Stimulated activated CD8-positive, alpha-beta memory T cell treated with anti-CD3 and anti-CD28 coated beads, Interleukin-7, amount 100 ng/mL, for 24 hours (primary cell): Measurements from ENCODE around the gene MRPL38.
A peak's percentile ranks its signal among the peaks of the same experiment; 100 is the strongest.
"Not testable (repeated sequence)": the region's sequence is repeated elsewhere in the genome, so short reads cannot be mapped to it uniquely, and the experiment has no call there.

Source experiments
- DNase-seq: peaks from one replicate; pipeline ENCODE4 v3.0.0-alpha.2; 2020; ENCODE audit warnings: low read depth

MRPL38 gene

DNA sequence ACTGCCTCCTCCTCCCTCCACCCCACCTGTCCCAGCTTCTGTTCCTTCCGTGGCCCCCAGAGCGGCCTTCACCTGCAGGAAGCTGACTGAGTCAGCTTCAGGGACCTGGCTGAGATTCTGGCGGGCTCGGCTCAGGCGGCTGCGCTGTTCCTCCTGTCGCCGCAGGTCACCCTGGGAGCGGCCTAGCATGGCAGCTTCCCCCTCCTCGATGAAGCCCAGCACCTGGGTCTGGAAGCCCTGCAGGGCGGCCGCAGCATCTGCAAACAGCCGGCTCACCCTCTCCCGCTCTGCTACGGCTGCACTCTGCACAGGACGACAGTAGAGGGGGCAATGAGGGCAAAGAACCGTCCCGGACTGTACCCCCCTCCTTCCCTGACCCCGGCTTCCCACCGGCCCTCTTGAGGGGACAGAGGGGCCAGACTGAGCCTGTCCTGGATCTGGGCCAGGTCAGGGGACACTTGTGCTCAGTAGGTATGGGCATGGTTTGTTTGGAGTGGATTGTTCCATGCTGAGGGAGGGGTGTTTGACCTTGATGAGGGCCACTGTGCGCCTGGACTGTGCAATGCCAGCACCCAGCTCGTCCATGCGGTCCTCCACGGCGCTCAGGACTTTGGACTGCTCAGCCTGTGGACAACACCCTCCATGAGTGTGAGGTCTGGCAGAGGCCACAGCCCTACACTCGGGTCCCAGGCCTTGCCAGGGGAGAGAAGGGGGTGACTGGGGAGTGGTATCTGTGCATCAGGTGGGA lies 28.3 kb downstream of the MRPL38 start:
- DNase-seq = no peak

DNA sequence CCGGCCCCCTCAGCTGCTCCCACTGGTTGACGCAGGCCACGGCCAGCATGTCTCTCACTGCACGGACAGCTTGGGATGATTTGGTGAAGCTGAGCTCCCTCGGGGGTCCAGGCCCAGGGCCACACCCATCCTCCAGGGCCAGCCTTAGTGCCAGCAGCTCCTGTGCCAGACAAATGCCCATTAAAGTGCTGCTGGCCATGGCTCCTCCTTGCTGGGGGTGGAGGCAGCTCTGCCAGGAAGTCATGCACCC lies 28.8 kb downstream of the MRPL38 start:
- DNase-seq = no peak

DNA sequence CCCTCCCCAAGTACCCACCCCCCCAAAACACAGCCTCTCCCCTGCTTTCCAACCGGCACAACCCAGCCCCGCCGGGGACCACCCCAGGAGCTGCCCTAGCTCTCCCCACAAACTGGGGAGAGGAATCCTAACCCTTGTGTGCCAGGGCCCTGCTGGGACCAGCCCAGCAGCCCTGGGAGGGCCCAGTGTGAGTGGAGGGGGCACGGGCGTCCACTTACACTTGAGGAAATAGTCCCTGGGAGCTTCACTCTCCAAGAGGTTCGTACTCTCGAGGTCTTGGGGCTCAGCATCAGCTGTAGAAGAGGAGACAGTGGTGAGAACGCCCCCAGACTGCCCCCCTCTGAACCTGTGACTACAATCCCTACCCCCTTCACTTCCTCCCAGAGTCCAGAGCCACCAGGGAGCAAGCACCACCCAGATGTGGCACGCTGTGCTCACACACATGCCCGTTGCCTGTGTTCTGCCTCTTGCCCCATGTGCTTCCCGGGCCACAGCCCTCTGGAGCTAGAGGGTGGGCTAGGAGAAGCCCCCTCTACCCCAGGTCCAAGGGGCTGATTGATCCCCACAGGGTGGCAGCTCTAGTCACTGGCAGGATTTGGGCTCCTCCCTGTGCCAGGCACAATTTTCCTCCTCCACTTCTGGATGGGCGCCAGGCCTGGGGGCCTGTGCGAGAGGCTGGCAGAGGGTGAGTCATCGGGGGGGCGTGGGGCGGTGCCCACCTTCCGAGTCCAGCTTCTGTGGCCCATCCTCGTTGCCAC lies 29.3 kb downstream of the MRPL38 start:
- DNase-seq = no peak

DNA sequence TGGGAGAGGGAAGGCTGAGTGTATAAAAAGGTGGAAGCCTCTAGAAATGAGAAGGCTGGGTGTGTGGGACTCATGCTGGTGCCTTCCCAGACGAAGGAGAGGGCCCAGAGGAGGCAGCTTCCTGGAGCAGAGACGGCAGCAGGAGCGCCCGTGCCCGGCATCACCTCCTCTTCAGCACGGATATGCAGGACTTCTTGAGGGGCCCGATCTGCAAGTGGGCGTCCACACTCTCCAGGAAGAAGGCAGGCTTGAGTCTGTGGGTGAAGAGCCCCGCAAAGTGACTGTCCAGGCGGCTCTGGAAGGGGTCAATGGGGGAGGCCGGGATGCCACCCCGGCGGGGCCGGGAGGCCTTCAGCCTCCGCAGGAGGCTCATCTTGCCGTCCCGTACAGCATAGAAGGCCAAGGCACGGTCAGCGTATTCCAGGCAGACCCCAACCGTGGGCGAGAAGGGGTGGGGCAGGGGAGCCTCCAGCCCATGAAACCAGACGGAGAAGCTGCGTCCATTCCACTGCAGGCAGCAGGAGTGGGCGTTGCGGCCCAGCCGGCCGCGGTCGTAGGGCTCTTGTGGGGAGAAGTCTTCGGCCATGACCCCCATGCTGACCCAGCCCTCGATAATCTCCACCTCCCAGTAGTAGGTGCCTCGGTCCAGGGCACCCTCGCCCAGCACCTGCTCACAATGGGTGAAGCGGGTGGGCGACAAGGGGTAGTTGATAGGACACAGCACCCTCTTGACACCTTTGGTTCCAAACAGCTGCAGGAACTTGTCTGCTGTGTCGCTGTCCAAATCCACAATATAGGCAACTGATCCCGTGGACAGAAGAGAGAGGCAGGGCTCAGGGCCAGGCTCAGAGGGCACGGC lies 30.1 kb downstream of the MRPL38 start:
- no peak for DNase-seq

DNA sequence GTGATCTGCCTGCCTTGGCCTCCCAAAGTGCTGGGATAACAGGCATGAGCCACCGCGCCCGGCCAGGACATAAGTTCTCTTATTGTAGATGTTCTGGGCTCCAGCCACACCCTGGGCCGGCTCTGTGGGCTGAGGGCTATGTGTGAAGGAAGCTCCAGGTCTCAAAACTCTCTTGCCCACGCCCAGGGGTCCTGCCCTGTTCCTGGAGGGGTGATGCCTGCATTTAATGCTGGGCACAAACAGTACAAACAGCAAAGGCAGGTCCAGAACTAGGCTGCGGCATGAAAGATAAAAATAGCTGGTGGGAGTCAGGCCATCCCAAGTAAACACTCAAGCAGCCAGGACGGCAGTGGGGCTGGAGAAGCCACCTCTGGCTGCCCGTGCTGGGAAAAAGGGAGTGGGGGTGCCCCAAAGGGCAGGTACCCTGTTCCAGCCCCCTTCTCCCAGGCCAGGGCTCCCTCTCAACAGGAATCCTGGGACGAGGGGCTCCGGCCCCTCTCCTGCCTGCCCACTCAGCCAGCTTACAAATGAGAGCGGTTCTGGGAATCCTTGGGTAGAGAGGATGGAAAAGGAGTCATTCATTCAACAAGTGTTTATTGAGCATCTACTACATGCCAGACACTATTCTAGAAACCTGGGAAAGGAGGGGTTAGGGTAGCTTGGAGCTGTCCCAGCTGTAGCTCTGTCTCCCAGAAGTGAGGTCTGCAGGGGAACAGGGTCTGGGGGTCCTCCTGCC lies 30.9 kb downstream of the MRPL38 start:
- no peak for DNase-seq

DNA sequence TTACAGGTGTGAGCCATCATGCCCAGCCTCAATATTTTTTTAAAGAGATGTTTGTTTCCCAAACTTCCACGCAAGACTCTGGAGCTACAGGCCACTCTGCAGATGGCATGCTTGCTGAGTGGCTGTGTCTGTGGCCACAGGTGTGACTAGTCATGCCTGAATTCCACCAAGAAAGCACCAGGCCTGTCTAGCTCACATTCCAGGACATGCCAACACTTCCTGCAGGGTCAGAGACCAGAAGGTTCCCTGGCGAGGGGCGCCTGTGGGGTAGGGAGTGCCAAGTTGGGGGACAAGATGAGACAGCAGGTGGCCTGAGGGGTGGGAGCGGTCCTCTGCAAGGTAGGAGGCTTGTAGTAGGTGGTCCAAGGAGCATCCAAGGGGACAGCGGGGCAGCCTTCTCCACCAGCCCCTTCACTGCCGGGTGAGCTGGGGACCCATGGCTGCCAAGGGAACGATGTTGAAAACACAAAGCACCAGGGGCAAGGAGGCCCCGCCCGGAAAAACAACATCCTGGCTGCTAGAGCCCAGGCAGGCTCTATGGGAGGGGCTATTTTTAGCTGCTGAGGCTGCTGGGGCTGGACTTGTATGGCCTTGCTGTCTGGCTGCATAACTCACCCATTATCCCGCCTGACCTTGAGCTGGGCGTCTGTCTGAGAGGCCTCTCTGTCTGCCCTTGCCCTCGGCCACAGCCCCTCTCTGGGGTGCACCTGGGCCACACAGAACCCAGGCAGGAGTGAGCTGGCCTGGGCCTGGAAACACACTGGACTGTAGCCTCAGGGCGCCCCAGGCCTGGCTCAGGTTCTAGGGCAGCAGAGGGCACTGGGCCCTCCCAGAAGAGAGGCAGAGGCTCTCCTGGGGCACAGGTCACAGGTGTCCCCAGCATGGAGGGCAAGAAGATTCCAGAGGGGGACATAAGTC lies 32.0 kb downstream of the MRPL38 start:
- DNase-seq = no peak

DNA sequence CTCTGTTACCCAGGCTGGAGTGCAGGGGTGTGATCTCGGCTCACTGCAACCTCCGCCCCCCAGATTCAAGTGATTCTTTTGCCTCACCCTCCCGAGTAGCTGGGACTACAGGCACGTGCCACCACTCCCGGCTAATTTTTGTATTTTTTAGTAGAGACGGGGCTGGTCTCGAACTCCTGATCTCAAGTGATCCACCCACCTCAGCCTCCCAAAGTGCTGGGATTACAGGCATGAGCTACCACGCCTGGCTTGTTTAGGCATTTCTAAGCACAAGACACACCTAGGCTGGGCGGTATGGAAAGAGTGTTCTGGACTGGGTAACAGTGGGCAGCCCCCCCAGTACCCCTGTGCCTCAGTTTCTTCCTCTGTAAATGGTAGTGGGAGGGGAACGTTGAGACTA lies 34.5 kb downstream of the MRPL38 start:
- not testable (repeated sequence) for DNase-seq

DNA sequence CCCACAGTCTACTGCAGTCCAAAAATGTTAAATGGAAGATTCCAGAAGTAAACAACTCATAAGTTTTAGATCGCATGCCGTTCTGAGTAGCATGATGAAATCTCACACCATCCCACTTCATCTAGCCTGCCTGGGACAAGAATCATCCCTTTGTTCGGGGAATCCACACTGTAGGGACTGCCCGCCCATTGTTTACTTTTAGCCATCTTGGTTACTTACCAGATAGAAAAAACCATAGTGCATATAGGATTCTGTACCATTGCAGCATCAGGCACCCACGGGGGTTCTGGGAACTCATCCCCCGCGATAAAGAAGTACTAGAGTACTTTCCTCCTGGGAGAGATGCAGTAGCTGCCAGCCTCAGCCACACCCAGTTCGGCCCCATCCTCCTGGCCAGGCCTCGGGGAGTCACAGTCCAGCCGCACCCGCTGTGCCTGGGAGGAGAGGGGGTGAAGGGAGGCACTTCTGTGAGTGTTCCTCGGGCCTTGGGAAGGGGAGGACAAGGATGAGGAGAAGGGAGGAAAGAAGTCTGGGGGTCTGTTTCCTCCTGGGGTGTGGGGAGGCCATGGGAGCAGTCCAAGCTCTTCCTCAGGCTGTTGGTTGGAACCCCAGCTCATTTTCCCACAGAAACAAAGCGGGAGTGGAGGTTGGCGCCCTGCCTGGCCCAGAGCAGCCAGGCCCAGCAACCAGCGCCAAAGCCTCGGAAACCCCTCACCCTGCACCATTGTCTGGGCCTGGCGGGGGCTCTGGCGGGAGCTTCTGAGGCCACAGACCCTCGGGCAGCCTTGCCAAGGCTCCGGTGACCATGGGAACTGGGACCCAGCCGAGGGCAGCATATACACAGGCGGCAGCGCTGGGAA lies 35.2 kb downstream of the MRPL38 start:
- no peak for DNase-seq

DNA sequence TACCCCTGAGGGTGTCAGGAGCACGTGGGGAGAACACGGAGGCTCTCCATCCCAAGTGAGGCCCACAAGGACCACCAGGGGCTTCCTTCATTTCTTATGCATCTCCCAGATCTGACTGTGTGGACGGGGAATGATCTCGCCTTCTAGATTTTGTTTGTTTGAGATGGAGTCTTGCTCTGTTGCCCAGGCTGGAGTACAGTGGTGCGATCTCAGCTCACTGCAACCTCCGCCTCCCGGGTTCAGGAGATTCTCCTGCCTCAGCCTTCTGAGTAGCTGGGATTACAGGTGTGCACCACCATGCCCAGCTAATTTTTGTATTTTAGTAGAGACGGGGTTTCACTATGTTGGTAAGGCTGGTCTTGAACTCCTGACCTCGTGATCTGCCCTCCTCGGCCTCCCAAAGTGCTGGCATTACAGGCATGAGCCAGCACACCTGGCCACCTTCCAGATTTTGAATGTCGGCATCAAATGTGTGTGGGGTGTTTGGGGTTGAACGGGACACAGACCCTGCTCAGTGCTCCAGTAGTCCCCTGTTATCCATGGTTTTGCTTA lies 35.9 kb downstream of the MRPL38 start:
- DNase-seq = not testable (repeated sequence)

DNA sequence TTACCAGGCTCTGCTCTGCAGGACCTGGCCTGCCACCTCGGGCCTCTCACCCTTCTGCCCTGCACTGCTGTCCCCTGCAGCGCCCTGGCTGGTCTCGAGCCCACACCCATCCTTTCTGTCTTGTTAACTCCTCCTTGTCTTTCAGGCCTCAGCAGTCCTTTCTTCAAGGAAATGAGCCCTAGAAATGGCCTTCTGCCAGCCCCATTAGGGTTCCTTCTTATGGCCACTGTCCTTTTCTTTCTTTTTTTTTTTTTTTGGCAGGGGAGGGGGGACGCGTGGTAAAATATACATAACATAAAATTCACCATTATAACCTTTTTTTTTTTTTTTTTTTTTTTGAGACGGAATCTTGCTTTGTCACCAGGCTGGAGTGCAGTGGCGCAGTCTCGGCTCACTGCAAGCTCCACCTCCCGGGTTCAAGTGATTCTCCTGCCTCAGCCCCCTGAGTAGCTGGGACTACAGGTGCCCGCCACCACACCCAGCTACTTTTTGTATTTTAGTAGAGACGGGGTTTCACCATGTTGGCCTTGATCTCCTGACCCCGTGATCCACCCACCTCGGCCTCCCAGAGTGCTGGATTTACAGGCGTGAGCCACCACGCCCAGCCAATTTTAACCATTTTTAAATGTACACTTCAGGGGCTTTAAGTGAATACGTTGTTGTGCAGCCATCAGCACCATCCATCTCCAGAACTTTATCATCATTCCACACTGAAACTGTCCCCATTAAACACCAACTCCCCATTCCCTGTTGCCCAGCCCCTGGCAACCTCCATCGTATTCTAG lies 39.1 kb downstream of the MRPL38 start:
- DNase-seq = not testable (repeated sequence)

DNA sequence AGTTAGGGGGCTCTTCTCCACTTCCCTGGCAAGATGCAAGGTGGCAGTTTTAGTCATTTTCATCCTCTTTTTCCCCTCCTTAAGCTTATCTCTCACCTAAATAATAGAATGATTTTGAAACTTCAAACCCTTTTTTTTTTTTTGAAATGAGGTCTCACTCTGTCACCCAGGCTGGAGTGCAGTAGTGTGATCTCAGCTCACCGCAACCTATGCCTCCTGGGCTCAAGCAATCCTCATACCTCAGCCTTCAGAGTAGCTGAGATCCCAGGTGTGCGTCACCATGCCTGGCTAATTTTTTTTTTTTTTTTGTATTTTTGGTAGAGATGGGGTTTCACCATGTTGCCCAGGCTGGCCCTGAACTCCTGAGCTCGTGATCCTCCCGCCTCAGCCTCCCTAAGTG lies 39.8 kb downstream of the MRPL38 start:
- not testable (repeated sequence) for DNase-seq

DNA sequence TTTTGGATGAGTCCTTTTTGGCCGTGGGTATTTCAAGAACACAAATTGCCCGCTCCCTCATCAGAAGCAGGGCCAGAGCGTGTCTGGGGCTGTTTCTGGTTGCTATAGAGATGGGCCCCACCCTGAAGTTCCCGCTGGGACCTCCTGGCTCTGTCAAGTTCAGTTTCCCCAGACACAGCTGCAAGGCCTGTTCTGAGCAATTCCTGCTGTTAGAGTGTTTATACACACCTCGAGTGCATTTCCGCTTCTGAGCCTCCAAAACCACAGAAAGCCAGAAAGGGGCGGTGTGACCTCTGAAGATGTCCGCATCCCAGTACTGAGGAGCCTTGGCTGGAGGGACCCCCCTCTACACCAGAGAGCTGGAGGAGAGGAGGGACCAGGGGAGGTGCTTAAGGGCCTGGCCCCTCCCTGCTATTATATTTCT lies 40.2 kb downstream of the MRPL38 start:
- no peak for DNase-seq

DNA sequence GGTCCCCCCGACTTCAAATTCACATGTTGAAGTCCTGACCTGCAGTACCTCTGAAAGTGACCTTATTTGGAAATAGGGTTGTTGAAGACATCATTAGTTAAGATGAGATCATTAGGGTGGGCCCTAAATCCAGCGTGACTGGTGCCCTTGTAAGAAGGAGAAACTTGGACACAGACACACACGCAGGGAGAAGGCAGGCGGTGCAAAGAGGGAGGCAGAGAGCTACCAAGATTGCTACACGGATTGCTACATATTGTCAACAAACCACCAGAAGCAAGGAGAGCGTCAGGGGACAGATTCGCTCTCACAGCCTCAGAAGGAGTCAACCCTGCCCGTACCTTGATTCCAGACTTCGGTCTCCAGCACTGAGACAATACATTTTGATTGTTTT lies 42.8 kb downstream of the MRPL38 start:
- no peak for DNase-seq

DNA sequence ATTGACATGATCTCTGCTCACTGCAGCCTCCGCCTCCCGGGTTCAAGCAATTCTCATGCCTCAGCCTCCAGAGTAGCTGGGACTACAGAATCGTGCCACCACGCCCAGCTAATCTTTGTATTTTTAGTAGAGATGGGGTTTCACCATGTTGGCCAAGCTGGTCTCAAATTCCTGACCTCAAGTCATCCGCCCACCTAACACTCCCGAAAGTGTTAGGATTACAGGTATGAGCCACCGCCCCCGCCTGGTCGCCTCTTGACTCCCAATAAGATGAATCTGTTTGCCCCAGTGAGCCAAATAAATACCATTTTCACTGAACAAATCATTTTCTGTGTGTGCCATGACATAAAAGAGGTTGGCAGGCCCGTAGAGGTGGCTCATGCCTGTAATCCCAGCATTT lies 45.3 kb downstream of the MRPL38 start:
- DNase-seq = not testable (repeated sequence)

DNA sequence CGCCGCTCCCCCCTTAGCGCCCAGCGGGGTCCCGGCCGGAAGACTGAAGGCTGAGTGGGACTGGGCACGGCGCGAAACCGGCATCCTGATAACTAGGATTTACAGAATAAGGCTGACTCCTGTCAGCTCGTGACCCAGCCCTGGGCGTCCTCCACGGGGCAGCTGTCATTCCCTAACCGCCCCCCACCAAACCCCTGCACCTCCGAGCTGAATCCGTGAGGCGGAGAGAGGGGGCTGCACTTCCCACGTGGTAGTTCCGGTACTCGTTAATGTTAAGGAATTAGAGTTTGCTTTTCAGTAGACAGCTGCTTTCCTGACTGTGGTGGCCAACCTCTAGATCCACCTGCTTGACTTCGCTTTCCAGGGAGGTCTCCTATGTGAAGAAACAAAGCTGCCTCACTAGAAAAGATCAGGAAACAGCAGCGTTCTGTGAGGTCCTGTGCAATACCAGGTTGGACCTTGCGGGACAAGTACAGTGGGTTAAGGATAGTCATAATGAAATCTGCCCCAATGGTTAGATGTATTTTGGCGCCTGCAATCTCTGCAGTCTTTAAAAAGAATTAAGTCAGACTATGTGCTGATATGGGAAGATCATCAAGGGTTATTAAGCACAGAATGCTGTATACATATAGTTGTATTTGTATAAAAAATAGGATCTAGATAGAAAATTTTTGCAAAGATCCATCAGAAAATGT lies 48.5 kb downstream of the MRPL38 start:
- DNase-seq = no peak

DNA sequence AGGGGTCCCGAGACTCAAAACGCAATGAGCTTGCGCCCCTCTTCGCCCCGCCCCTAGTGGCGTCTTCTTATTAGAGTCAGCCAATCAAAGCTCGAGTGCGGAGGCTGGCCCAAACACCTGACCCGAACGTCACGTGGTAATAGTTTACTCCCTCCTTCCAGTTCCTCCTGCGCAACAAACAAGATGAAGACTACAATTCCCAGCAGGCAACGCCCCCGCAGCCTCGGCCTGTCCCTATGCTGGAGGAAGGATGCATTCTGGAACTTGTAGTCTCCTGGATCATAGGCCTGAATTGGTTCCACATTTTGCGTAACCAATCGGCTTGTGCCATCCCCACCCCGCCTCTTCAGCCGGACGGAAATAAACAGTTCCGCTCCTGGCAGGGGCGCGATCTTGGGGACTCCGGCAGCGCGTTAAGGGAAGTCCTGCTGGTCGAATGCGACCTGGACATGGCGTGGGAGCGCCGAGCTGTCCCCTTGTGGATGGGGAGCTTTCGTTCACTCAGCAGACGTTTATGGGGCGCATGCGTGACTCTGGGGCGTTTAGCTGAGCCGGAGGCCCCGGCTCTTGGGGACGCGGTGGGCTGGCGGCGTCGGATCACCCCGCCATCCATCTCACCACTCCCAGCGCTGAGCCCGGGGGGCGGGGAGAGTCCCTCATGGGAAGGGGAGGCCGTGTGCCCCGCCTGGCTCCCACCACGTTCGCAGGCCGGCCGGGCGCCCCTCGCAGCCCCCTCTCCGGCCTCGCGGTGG lies 49.2 kb downstream of the MRPL38 start, which contains the start of gene WBP2:
WBP2 (minus strand) TSS at position 26 of the 752 bp plus-strand sequence. CDS start 38 bp downstream, outside the sequence.
- peak; percentile 92 for DNase-seq

DNA sequence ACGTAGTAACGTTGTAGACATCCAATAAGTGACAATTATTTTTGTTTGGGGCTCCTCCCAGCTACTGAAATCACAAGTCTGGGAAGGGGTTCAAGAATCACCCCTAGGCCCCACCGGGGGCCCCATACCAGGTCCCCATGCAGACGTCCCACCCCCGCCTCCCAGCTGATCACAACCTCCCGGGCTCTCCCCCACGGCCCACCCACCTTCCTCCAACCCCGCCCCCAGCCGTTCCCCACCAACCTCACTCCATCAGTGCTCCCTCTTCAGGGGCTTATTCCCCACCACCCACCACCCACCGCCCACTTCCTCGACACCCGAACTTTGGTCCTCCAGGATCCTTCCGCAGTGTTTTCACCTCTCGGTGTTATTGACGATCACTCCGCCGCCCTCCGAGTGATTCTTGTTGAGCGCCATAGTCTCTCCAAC lies 49.8 kb downstream of the MRPL38 start:
- DNase-seq = no peak
